ES-I3 (cell line): ENCODE measurements around the gene SLC16A4.
"Not testable (repeated sequence)": the region's sequence is repeated elsewhere in the genome, so short reads cannot be mapped to it uniquely, and the experiment has no call there.

Experiments
- H3K36me3 ChIP-seq: 2 replicates; pipeline ENCODE4 v1.6.1; 2013; ENCODE audit warnings: mild to moderate bottlenecking, low read length, control low read depth, moderate library complexity; ENCODE audit not compliant: insufficient read depth
- H3K4me1 ChIP-seq: 2 replicates; pipeline ENCODE4 v1.6.1; 2013; ENCODE audit warnings: mild to moderate bottlenecking, control low read depth, low read length; ENCODE audit not compliant: insufficient read depth
- H3K9ac ChIP-seq: 2 replicates; pipeline ENCODE4 v1.6.1; 2013; ENCODE audit warnings: low read depth, mild to moderate bottlenecking, low read length, moderate library complexity
- H3K9me3 ChIP-seq: 2 replicates; pipeline ENCODE4 v1.6.1; 2013; ENCODE audit warnings: mild to moderate bottlenecking, low read length, moderate library complexity; ENCODE audit not compliant: control insufficient read depth, insufficient read depth

Gene SLC16A4

GRCh38 chr1:110420874-110421793, 30.3 kb upstream of the SLC16A4 start:
- Histone ChIP-seq H3K9ac (no peak overlapping the region), H3K9me3 (peaks cover 6% of the 10 kb centered on the region; the same call in 1 of the 2 replicates), H3K4me1 (0 out of 2 replicates have a peak, but pooled peaks cover 3% of the 10 kb centered on the region), H3K36me3 (no peaks in the 10 kb centered on the region)

- Histone ChIP-seq H3K4me1 (0 out of 2 replicates have a peak, but pooled peaks cover 3% of the 10 kb centered on the region), H3K9me3 (peaks cover 6% of the 10 kb centered on the region; the same call in 1 of the 2 replicates), H3K9ac (no peak overlapping the region), H3K36me3 (no peaks in the 10 kb centered on the region)
These were observed 29.3 kb upstream of the SLC16A4 start for GRCh38 chr1:110420023-110420662.

- Histone ChIP-seq H3K4me1 (0 out of 2 replicates have a peak, but pooled peaks cover 3% of the 10 kb centered on the region), H3K36me3 (no peaks in the 10 kb centered on the region), H3K9ac (no peak overlapping the region), H3K9me3 (peaks cover 6% of the 10 kb centered on the region; the same call in 1 of the 2 replicates)
These were observed 27.9 kb upstream of the SLC16A4 start for GRCh38 chr1:110418729-110419128.

DNA sequence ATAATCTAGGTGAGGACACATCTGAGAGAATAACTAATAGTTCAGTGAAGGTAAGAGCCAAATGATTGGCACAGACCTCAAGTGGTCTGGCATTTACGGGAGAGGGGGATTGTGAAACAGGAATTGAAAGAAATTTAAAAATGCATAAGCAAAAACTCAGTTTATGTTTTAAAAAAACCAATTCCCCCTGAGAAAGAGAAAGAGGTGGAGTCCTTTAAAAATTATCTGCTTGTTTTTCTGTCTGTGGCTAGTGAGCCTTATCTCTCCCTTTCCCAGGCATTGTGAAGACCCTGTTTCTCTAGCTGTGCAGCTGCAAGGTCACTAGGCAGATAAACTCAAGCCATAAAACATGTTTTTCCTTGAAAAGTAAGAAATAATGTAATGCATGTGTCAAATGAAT, 22.2 kb upstream of the SLC16A4 start:
- not testable (repeated sequence) for H3K36me3 ChIP-seq, H3K4me1 ChIP-seq, H3K9me3 ChIP-seq, H3K9ac ChIP-seq

DNA sequence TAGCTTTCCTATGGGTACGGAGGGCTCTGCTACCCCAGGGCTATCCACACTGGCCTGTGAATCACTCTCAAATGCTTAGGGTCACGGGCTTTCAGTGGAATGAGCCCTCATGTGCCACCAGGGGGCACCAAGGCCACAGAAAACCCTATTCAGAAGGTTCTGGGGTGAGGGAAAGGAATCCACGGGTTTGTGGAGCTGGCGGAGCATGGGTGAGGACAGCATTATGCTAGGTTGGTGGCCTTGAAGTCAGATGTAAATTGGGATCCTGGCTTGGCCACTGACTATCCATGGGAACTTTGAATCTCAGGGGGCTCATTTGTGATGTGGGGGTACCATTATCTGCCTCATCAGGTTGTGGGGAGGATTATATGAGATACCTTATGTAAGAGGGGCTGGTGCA, 21.8 kb upstream of the SLC16A4 start:
- H3K36me3 ChIP-seq, result no peaks in the 10 kb centered on the region
- H3K4me1 ChIP-seq, result 0 out of 2 replicates have a peak, but pooled peaks cover 3% of the 10 kb centered on the region
- H3K9me3 ChIP-seq, result no peaks in the 10 kb centered on the region
- H3K9ac ChIP-seq, result no peak overlapping the region

DNA sequence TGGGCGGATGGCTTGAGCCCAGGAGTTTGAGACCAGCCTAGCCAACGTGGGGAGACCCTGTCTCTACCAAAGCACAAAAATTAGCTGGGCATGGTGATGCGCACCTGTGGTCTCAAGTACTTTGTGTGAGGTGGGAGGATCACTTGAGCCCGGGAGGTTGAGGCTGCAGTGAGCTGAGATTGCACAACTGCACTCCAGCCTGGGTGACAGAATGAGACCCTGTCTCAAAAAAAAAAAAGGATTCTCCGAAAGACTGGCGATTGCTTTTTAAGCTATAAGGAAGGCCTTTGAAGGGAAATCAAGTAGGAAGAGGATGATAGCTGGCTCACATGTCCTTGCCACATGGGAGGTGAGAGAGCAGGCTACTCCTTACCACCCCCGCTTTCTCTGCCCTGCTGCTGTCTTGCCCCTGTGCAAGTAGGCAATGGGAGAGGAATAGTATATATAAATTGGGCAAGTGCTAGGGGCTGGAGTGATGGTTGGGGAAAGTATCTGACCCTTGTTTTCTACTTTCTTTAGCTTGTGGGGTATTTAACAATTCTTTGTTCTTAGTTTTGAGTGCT, 20.4 kb upstream of the SLC16A4 start:
- no peak overlapping the region for H3K9ac ChIP-seq
- H3K36me3 ChIP-seq, result no peaks in the 10 kb centered on the region
- H3K4me1 ChIP-seq, result no peaks in the 10 kb centered on the region
- H3K9me3 ChIP-seq, result no peaks in the 10 kb centered on the region

GRCh38 chr1:110409316-110409715, 18.5 kb upstream of the SLC16A4 start:
- no peaks in the 10 kb centered on the region for H3K4me1 ChIP-seq
- no peaks in the 10 kb centered on the region for H3K9me3 ChIP-seq
- H3K9ac ChIP-seq, result no peak overlapping the region
- peaks cover 3% of the 10 kb centered on the region; the same call in 1 of the 2 replicates for H3K36me3 ChIP-seq

DNA sequence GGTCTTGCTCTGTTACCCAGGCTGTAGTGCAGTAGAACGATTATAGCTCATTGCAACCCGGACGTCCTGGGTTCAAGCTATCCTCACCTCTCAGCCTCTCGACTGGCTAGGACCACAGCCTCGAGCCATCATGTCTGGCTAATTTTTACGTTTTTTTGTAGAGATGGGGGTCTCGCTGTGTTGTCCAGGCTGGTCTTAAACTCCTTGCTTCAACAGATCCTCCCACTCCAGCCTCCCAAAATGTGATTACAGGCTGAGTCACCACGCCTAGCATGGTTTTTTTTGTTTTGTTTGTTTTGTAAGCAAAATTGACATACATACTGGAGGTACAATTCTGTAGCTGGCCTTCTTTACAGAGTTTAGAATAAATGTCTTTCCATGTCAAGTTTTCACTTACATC, 17.7 kb upstream of the SLC16A4 start:
- H3K36me3 ChIP-seq, result peaks cover 8% of the 10 kb centered on the region
- peak overlapping the region; percentile 88; the same call in 1 of the 2 replicates for H3K9ac ChIP-seq
- no peaks in the 10 kb centered on the region for H3K4me1 ChIP-seq
- no peaks in the 10 kb centered on the region for H3K9me3 ChIP-seq

GRCh38 chr1:110407260-110408210, 16.7 kb upstream of the SLC16A4 start, which contains the start of gene LAMTOR5:
LAMTOR5 (minus strand) TSS chr1:110407694; CDS start chr1:110407620, 74 bp downstream.
- H3K4me1 ChIP-seq, result no peaks in the 10 kb centered on the region
- peak within 1 kb of the TSS; percentile 88 for H3K9ac ChIP-seq

DNA sequence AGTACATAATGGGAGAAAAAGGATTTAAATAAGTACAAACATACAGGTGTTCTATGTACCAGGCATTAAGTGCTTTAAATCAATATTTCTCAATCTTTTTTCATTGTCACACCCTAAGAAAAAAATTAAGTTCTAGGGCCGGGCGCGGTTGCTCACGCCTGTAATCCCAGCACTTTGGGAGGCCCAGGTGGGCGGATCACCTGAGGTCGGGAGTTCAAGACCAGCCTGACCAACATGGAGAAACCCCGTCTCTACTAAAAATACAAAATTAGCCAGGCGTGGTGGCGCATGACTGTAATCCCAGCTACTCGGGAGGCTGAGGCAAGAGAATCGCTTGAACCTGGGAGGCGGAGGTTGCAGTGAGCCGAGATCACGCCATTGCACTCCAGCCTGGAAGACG, 15.6 kb upstream of the SLC16A4 start:
- Histone ChIP-seq H3K36me3 (peaks cover 10% of the 10 kb centered on the region), H3K9ac (peak overlapping the region; percentile 88; the same call in 1 of the 2 replicates)
- H3K4me1 ChIP-seq, H3K9me3 ChIP-seq: not testable (repeated sequence)

More at GRCh38 chr1:110407260-110408210, 16.7 kb upstream of the SLC16A4 start, which contains the start of gene LAMTOR5:
- Histone ChIP-seq H3K9me3 (no peaks in the 10 kb centered on the region), H3K36me3 (peaks cover 9% of the 10 kb centered on the region)

DNA sequence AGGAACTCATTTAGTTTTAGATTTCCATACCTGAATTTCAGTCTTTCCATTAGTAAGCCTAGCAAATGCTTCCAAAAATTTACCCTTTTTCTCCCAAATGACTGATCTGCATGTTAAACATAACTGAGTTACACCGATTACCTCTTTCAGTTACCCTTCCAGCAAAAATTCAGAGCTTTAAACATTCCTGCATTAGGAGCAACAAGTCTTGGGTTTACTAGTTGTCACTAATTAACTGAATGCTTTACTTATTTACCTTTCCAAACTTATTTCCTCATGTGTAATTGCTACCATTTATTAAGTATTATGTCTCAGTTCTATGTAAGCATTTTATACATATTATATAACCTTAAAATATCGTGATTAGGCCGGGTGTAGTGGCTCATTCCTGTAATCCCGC, 13.6 kb upstream of the SLC16A4 start:
- Histone ChIP-seq H3K4me1 (no peaks in the 10 kb centered on the region), H3K9me3 (no peaks in the 10 kb centered on the region), H3K36me3 (peaks cover 21% of the 10 kb centered on the region), H3K9ac (no peak overlapping the region)

DNA sequence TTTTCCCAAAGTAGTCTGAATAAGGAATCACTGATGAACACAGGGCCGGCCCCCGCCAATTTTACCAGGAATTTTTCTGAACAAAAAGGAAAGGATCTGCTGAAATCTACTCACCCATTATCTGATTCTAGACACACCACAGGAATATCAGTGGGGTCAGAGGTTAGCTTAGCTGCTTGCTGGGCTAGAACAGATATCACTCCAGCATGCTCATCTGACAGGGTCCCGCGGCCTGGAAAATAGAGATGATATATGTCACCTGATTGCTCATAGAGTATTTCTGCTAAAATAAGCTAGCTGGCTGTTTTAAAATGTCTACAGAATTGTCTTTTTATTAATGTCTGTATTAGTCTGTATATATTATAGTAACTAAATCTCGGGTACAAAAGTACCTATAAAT, 13.0 kb upstream of the SLC16A4 start:
- H3K36me3 ChIP-seq, result peaks cover 21% of the 10 kb centered on the region

DNA sequence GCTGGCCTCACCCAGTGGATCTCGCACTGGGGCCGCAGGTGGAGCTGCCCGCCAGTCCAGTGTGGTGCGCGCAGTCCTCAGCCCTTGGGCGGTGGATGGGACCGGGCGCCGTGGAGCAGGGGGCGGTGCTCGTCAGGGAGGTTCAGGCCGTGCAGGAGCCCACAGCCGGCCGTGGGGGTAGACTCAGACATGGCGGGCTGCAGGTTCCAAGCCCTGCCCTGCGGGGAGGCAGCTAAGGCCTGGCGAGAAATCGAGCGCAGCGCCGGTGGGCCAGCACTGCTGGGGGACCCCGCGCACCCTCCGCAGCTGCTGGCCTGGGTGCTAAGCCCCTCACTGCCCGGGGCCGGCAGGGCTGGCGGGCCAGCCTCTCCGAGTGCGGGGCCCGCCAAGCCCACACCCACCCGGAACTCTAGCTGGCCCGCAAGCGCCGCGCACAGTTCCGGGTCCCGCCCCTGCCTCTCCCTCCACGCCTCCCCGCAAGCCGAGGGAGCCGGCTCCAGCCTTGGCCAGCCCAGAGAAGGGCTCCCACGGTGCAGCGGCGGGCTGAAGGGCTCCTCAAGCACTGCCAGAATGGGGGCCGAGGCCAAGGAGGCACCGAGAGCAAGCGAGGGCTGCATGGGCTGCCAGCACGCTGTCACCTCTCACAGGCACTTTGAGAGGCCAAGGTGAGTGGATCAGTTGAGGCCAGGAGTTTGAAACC, 5.6 kb upstream of the SLC16A4 start:
- not testable (repeated sequence) for H3K4me1 ChIP-seq, H3K9me3 ChIP-seq, H3K9ac ChIP-seq
- peaks cover 10% of the 10 kb centered on the region; the same call in 1 of the 2 replicates for H3K36me3 ChIP-seq

More for the DNA sequence above, 13.0 kb upstream of the SLC16A4 start:
- Histone ChIP-seq H3K9ac (no peak overlapping the region), H3K9me3 (no peaks in the 10 kb centered on the region), H3K4me1 (no peaks in the 10 kb centered on the region)
